T-helper 1 cell (primary cell): ENCODE results near the gene LHX4.

ENCODE experiments used
- DNase-seq, 5 donors: peaks; one replicate each; pipeline ENCODE4 v3.0.0-alpha.2; 2012 to 2020

The LHX4 gene

GRCh38 chr1:180312926-180313325, 82.9 kb downstream of the LHX4 start:
- DNase-seq = no peak

- no peak for DNase-seq
These were observed 97.0 kb downstream of the LHX4 start for GRCh38 chr1:180327089-180327488.
